B cell (primary cell): Measurements from ENCODE around the gene SNTG2. TPM values are rescaled to one million over a fixed set of nuclear protein-coding genes. Genes with fewer than 3 reads are reported as not detected.

Source experiments
- ATAC-seq: fragments of 200-7000 bp; cut with Tn5 transposase; one replicate; pipeline ENCODE4 v1.10.0; 2021; ENCODE audit warnings: low read depth, mild to moderate bottlenecking, moderate number of reproducible peaks, moderate library complexity
- CTCF ChIA-PET: fragments of 350-600 bp; sonication (Branson Sonifier 250); formaldehyde crosslinking; loops from one replicate; lab custom pipeline; 2021; ENCODE audit warnings: antibody characterized with exemption, inconsistent platforms; lab: Charles Lee
- POLR2A ChIA-PET: fragments of 350-600 bp; sonication (Branson Sonifier 250); formaldehyde crosslinking; loops from one replicate; lab custom pipeline; 2021; ENCODE audit warnings: antibody characterized with exemption; lab: Charles Lee
- DNase-seq: peaks from one replicate; pipeline ENCODE4 v3.0.0; 2013
- H2AFZ ChIP-seq: 2 replicates; pipeline ENCODE4 v1.6.1; 2012; ENCODE audit warnings: mild to moderate bottlenecking, low read depth, low read length; ENCODE audit not compliant: insufficient read depth, poor library complexity, severe bottlenecking
- H3K27ac ChIP-seq, 2 donors: 1 replicate in 1 of 2; 2 replicates in 1 of 2; pipeline ENCODE4 v1.5.1; 2012 to 2013; ENCODE audit warnings: low read length in 2 of 2, mild to moderate bottlenecking in 2 of 2, moderate library complexity in 1 of 2
- H3K27me3 ChIP-seq, 4 experiments: fragments of 200-600 bp in 1 of 4; sonication (generic) in 1 of 4; replicated peaks in 1 of 4; 1 replicate in 2 of 4; 2 replicates in 2 of 4; pipeline versions ENCODE4 v1.6.1 to v1.7.0; 2013 to 2016; ENCODE audit warnings: low read length in 3 of 4, mild to moderate bottlenecking in 2 of 4, mixed read lengths in 1 of 4, moderate library complexity in 1 of 4; ENCODE audit not compliant: insufficient read depth in 4 of 4, control insufficient read depth in 3 of 4; ENCODE audit errors: control extremely low read depth in 1 of 4
- H3K36me3 ChIP-seq, 2 experiments: replicated peaks in 1 of 2; 1 replicate in 1 of 2; 2 replicates in 1 of 2; pipeline versions ENCODE4 v1.6.1 to v1.7.1; 2013; ENCODE audit warnings: low read length in 1 of 2; ENCODE audit not compliant: insufficient read depth in 2 of 2, control insufficient read depth in 1 of 2; ENCODE audit errors: control extremely low read depth in 1 of 2, extremely low read depth in 1 of 2
- H3K4me1 ChIP-seq, 2 donors: fragments of 200-600 bp in 1 of 2; sonication (generic) in 1 of 2; 1 replicate in 1 of 2; 2 replicates in 1 of 2; pipeline versions ENCODE4 v1.5.1 to v1.6.1; 2013 to 2017; ENCODE audit warnings: low read length in 2 of 2; ENCODE audit not compliant: control insufficient read depth in 2 of 2, insufficient read depth in 2 of 2
- H3K4me2 ChIP-seq: replicated peaks from 2 replicates; pipeline ENCODE3; 2012; ENCODE audit warnings: mild to moderate bottlenecking, low read depth, low read length; ENCODE audit not compliant: poor library complexity, severe bottlenecking
- H3K4me3 ChIP-seq, 5 experiments: fragments of 200-600 bp in 1 of 5; sonication (generic) in 1 of 5; 1 replicate in 3 of 5; 2 replicates in 2 of 5; pipeline versions ENCODE4 v1.5.1 to v1.7.0; 2011 to 2016; ENCODE audit warnings: low read length in 4 of 5, mild to moderate bottlenecking in 4 of 5, low read depth in 2 of 5, control low read depth in 1 of 5, moderate library complexity in 1 of 5; ENCODE audit not compliant: insufficient read depth in 1 of 5; ENCODE audit errors: control extremely low read depth in 1 of 5, extremely low read depth in 1 of 5
- H3K79me2 ChIP-seq: fragments of 200-600 bp; sonication (generic); one replicate; pipeline ENCODE4 v1.6.0; 2016; ENCODE audit warnings: low read length; ENCODE audit not compliant: control insufficient read depth, insufficient read depth
- H3K9ac ChIP-seq: fragments of 200-600 bp; sonication (generic); 2 replicates; pipeline ENCODE4 v1.6.1; 2017; ENCODE audit warnings: mild to moderate bottlenecking, low read length, moderate library complexity
- H3K9me3 ChIP-seq, 3 donors: one replicate each; pipeline versions ENCODE4 v1.6.1 to v1.7.1; 2013; ENCODE audit warnings: low read length in 2 of 3; ENCODE audit not compliant: control insufficient read depth in 2 of 3, insufficient read depth in 1 of 3; ENCODE audit errors: control extremely low read depth in 1 of 3
- H4K20me1 ChIP-seq: 2 replicates; pipeline ENCODE4 v1.6.0; 2012; ENCODE audit warnings: mild to moderate bottlenecking, low read length; ENCODE audit not compliant: insufficient read depth, control insufficient read depth, poor library complexity, severe bottlenecking
- H3K27ac Mint-ChIP-seq: one replicate; pipeline ENCODE4 v1.8.0; 2021; ENCODE audit warnings: mixed read lengths
- H3K27me3 Mint-ChIP-seq: one replicate; pipeline ENCODE4 v1.8.0; 2021; ENCODE audit warnings: mixed read lengths
- H3K4me1 Mint-ChIP-seq: one replicate; pipeline ENCODE4 v1.8.0; 2021; ENCODE audit warnings: mixed read lengths
- H3K4me3 Mint-ChIP-seq: one replicate; pipeline ENCODE4 v1.8.0; 2021; ENCODE audit warnings: mixed read lengths
- H3K9me3 Mint-ChIP-seq: one replicate; pipeline ENCODE4 v1.8.0; 2022; ENCODE audit warnings: mixed read lengths; ENCODE audit not compliant: insufficient read depth
- EZH2 ChIP-seq: IDR thresholded peaks from 2 replicates; pipeline ENCODE4 v1.6.1; 2012; ENCODE audit warnings: borderline replicate concordance, low read depth, mild to moderate bottlenecking, moderate library complexity, low read length; ENCODE audit not compliant: insufficient read depth, poor library complexity, severe bottlenecking
- WGBS: methylation state at CpG from one replicate; pipeline ENCODE4 v1.1.5; 2013; ENCODE audit warnings: missing lambda C conversion rate; ENCODE audit not compliant: insufficient coverage; 5-methylcytosine and 5-hydroxymethylcytosine counted together
- intact Hi-C: fragments of 100-400 bp; cut with micrococcal nuclease; formaldehyde crosslinking; loops from one replicate; pipeline ENCODE4 v1.10.0; 2022
- polyA plus RNA-seq: library from polyadenylated mRNA; depleted of rRNA; stranded (reverse); fragments of >200 nt; gene quantifications from 2 replicates; pipeline ENCODE4 v1.2.3, GENCODE V29; 2012
- total RNA-seq, 2 donors: library from RNA; stranded (reverse); fragments of 120-200 nt in 1 of 2; gene quantifications; 1 replicate in 1 of 2; 2 replicates in 1 of 2; pipeline versions ENCODE4 v1.2.3 to v1.2.4, GENCODE V29; 2013 to 2022
- TF ChIP-seq, protein P1 (sequence below): fragments of 200-600 bp; IDR thresholded peaks from one replicate; pipeline ENCODE4 v1.8.0; 2022; ENCODE audit warnings: antibody characterized with exemption, mild to moderate bottlenecking

SNTG2 gene
- total and polyA plus RNA-seq, 2 donors (not counting 1 experiment from before 2014, with no cell fraction given): 2.1 to 2.4 TPM

DNA sequence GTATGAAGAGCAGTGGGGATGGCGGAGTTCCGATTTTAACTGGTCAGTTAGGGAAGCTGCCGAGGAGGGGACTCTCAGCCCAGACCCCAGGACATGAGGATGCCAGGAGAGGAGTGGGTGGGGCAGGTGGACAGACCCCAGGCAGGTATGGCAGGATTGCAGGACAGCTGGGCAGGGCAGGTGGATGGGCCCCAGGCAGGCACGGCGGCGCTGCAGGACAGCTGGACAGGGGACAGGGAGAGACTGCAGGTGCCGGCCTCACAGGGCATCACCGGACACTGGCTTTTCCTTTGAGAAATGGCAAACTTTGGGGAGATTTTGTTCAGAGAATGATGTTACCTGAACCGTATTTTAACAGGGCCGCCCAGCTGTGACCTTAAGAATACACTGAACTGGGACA, 127.7 kb downstream of the SNTG2 start:
- Mint-ChIP-seq H3K4me3 (no peak overlapping the region), H3K9me3 (no peaks in the 10 kb centered on the region), H3K27me3 (peaks cover 4% of the 10 kb centered on the region), H3K27ac (no peak overlapping the region), H3K4me1 (no peaks in the 10 kb centered on the region)
- H3K9me3 ChIP-seq: peaks cover 0 to 9% (median 0%) of the 10 kb centered on the region in 3 donors
- no peak overlapping the region for H3K4me2 ChIP-seq
- TF ChIP-seq, protein P1, sequence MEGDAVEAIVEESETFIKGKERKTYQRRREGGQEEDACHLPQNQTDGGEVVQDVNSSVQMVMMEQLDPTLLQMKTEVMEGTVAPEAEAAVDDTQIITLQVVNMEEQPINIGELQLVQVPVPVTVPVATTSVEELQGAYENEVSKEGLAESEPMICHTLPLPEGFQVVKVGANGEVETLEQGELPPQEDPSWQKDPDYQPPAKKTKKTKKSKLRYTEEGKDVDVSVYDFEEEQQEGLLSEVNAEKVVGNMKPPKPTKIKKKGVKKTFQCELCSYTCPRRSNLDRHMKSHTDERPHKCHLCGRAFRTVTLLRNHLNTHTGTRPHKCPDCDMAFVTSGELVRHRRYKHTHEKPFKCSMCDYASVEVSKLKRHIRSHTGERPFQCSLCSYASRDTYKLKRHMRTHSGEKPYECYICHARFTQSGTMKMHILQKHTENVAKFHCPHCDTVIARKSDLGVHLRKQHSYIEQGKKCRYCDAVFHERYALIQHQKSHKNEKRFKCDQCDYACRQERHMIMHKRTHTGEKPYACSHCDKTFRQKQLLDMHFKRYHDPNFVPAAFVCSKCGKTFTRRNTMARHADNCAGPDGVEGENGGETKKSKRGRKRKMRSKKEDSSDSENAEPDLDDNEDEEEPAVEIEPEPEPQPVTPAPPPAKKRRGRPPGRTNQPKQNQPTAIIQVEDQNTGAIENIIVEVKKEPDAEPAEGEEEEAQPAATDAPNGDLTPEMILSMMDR: no peak
- H2AFZ ChIP-seq: no peak overlapping the region
- no peak overlapping the region for H3K9ac ChIP-seq
- DNase-seq (no peak), ATAC-seq (no peak)
- no peaks in the 10 kb centered on the region for H3K79me2 ChIP-seq
- 96% methylated on average over 10 of the region's 10 CpGs for WGBS
- H3K4me1 ChIP-seq: no peaks in the 10 kb centered on the region
- H3K27me3 ChIP-seq: no peaks in the 10 kb centered on the region
- no peak overlapping the region for H3K27ac ChIP-seq
- ChIA-PET CTCF (no interaction called here), POLR2A (no interaction called here)
- intact Hi-C loops: no loop called here
- no peaks in the 10 kb centered on the region for H3K36me3 ChIP-seq
- no peaks in the 10 kb centered on the region for H4K20me1 ChIP-seq
- no peak overlapping the region for H3K4me3 ChIP-seq

- no peaks in the 10 kb centered on the region for H3K27me3 ChIP-seq
- Mint-ChIP-seq H3K27me3 (peaks cover 4% of the 10 kb centered on the region), H3K27ac (no peak overlapping the region), H3K4me3 (no peak overlapping the region), H3K4me1 (no peaks in the 10 kb centered on the region), H3K9me3 (no peaks in the 10 kb centered on the region)
- no peak overlapping the region for H3K4me3 ChIP-seq
- H3K9ac ChIP-seq: no peak overlapping the region
- no peak for TF ChIP-seq EZH2
- TF ChIP-seq, protein P1: no peak
- no peak overlapping the region for H2AFZ ChIP-seq
- ATAC-seq (no peak), DNase-seq (no peak)
- CTCF ChIA-PET: no interaction called here
- H3K4me1 ChIP-seq: no peaks in the 10 kb centered on the region
- WGBS: 91% methylated on average over 14 of the region's 15 CpGs
- H3K27ac ChIP-seq: no peak overlapping the region
- no peaks in the 10 kb centered on the region for H4K20me1 ChIP-seq
- H3K79me2 ChIP-seq: no peaks in the 10 kb centered on the region
- H3K9me3 ChIP-seq: peaks cover 0 to 9% (median 0%) of the 10 kb centered on the region in 3 donors
- intact Hi-C loops: no loop called here
- no peaks in the 10 kb centered on the region for H3K36me3 ChIP-seq
- no peak overlapping the region for H3K4me2 ChIP-seq
- POLR2A ChIA-PET: no interaction called here
Measured at GRCh38 chr2:1079873-1080799, 129.5 kb downstream of the SNTG2 start.
